Ishikawa (cell line): ENCODE measurements around the gene SCD5.

Experiments used
- CEBPB ChIP-seq: IDR thresholded peaks from 2 replicates; pipeline ENCODE4 v1.6.1; 2012
- CREB1 ChIP-seq: IDR thresholded peaks from 2 replicates; pipeline ENCODE4 v1.6.1; 2012; ENCODE audit warnings: low read depth
- EGR1 ChIP-seq: IDR thresholded peaks from 2 replicates; pipeline ENCODE4 v1.6.1; 2012
- EP300 ChIP-seq: IDR thresholded peaks from 2 replicates; pipeline ENCODE4 v1.6.1; 2012; ENCODE audit warnings: borderline replicate concordance
- FOXM1 ChIP-seq: IDR thresholded peaks from 2 replicates; pipeline ENCODE4 v1.6.1; 2012; ENCODE audit warnings: low read depth, borderline replicate concordance
- MAX ChIP-seq: IDR thresholded peaks from 2 replicates; pipeline ENCODE4 v1.6.1; 2012
- NFIC ChIP-seq: IDR thresholded peaks from 2 replicates; pipeline ENCODE4 v1.6.1; 2012
- RAD21 ChIP-seq: IDR thresholded peaks from 2 replicates; pipeline ENCODE4 v1.6.1; 2012; ENCODE audit warnings: low read depth
- REST ChIP-seq: IDR thresholded peaks from 2 replicates; pipeline ENCODE4 v1.6.1; 2012; ENCODE audit warnings: low read depth, mild to moderate bottlenecking
- TAF1 ChIP-seq: IDR thresholded peaks from 2 replicates; pipeline ENCODE4 v1.6.1; 2012; ENCODE audit warnings: low read depth, mild to moderate bottlenecking
- TCF12 ChIP-seq: IDR thresholded peaks from 2 replicates; pipeline ENCODE4 v1.6.1; 2012; ENCODE audit warnings: low read depth
- TEAD4 ChIP-seq: IDR thresholded peaks from 2 replicates; pipeline ENCODE4 v1.6.1; 2012
- USF1 ChIP-seq: IDR thresholded peaks from 2 replicates; pipeline ENCODE4 v1.6.1; 2012
- YY1 ChIP-seq: IDR thresholded peaks from 2 replicates; pipeline ENCODE4 v1.6.1; 2012; ENCODE audit warnings: low read depth
- ZBTB7A ChIP-seq: IDR thresholded peaks from 2 replicates; pipeline ENCODE4 v1.6.1; 2012; ENCODE audit warnings: low read depth

Gene SCD5

DNA sequence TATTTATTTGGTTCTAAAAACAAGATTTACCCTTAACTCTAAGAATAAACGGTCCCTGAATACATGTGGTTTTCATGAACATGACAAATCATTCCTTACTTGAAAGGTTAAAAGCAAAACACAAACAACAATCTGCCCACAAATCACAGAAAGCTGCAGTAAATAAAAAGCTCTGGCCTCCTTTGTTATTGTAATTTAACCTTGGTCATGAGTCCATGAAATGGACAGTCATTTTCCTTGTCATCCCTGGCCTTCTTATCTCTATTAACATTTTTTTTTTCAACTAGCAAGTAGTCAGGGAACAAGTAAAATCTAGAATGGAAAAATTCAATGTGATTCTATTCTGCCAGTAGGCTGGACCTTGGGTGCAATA lies 92.7 kb downstream of the SCD5 start:
- TF ChIP-seq RAD21 (no peak), EP300 (no peak), CREB1 (no peak), REST (no peak)

DNA sequence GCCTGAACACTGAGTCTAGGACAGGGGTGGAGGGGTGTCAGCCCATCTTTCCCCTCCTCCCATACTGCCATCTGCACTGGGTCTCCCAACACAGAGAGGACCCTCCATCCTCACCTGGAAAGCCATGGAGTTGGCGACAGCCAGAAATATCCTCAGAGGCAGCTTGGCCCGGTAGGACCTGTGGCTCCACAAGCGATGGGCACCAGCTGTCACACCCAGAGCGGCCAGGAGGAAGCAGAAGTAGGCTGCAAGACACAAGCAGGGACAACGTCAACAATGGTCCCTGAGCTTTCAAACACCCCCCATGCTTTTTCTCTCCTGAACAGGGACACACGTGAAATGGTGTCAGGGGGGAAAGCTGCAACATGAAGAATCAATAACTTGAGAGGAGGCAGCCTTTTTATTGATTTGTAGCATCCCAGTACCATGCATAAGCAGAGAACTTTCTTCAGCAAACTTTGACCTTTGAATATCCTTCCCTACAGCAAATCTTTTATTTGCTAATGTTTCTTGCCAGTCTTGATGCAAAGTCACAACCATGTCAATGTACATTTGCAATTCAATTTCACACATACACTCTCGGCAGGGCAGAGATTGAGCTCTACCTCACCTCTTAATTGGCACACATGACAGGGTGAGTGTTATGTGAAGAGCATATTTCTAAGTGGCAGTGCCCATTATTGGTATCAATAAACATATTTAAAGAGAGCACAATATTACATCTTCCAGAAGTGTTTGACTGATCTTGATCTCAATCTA lies 93.2 kb downstream of the SCD5 start:
- TF ChIP-seq ZBTB7A (no peak), FOXM1 (no peak), TCF12 (no peak), EGR1 (no peak), RAD21 (no peak), CREB1 (no peak), TEAD4 (no peak), REST (no peak), YY1 (no peak), USF1 (no peak), NFIC (no peak), TAF1 (no peak), CEBPB (no peak), MAX (no peak), EP300 (no peak)

- TF ChIP-seq TEAD4 (no peak), EP300 (no peak), ZBTB7A (no peak), YY1 (no peak), MAX (no peak), CEBPB (no peak)
Observed at GRCh38 chr4:82704156-82704555, 94.4 kb downstream of the SCD5 start.

DNA sequence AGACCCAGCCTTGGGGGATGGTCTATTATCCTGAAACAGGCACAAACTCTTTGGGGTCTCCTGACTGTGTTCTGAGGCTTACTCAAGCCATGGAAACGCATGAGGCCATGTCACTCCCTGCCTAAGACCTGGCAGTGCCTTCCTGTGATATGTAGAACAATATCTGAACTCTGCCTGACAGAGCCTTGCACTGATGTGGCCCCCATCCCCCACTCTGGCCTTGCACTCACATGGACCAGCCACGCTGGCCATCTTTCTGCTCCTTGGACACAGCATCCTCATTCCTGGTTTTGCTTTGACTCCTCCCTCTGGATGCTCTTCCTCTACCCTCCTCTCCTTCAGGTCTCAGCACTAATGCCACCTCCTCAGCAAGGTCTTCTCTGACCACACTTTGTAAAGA lies 100.2 kb downstream of the SCD5 start:
- TF ChIP-seq TAF1 (no peak), USF1 (no peak), EP300 (no peak), RAD21 (no peak), CREB1 (no peak), FOXM1 (no peak), TEAD4 (no peak), YY1 (no peak), NFIC (no peak), REST (no peak), ZBTB7A (no peak), MAX (no peak), TCF12 (no peak), CEBPB (no peak), EGR1 (no peak)
